PC-9 (cell line): ENCODE results near the gene TMEM267.
"Not testable (repeated sequence)": the region's sequence is repeated elsewhere in the genome, so short reads cannot be mapped to it uniquely, and the experiment has no call there.

Experiments
- CTCF ChIP-seq: fragments of 200-600 bp; sonication (generic); conservative IDR thresholded peaks from 2 replicates; pipeline ENCODE4 v1.6.1; 2017; ENCODE audit warnings: mixed run types, antibody characterized with exemption, mild to moderate bottlenecking, moderate library complexity
- EZH2 ChIP-seq: fragments of 200-600 bp; sonication (generic); IDR thresholded peaks from 2 replicates; pipeline ENCODE4 v1.8.0; 2017; ENCODE audit warnings: antibody characterized with exemption, low read depth

- not testable (repeated sequence) for TF ChIP-seq CTCF, EZH2
Observed at GRCh38 chr5:43441575-43441974, 42.1 kb downstream of the TMEM267 start.
